Suppressor macrophage treated with lipopolysaccharide for 4 hours (primary cell): ENCODE measurements around the gene CCDC91.

Source experiments
- DNase-seq: peaks from one replicate; pipeline ENCODE4 v3.0.0-alpha.2; 2020

Gene CCDC91

GRCh38 chr12:28550757-28551704 is 360.8 kb downstream of the CCDC91 start:
- DNase-seq = no peak

DNA sequence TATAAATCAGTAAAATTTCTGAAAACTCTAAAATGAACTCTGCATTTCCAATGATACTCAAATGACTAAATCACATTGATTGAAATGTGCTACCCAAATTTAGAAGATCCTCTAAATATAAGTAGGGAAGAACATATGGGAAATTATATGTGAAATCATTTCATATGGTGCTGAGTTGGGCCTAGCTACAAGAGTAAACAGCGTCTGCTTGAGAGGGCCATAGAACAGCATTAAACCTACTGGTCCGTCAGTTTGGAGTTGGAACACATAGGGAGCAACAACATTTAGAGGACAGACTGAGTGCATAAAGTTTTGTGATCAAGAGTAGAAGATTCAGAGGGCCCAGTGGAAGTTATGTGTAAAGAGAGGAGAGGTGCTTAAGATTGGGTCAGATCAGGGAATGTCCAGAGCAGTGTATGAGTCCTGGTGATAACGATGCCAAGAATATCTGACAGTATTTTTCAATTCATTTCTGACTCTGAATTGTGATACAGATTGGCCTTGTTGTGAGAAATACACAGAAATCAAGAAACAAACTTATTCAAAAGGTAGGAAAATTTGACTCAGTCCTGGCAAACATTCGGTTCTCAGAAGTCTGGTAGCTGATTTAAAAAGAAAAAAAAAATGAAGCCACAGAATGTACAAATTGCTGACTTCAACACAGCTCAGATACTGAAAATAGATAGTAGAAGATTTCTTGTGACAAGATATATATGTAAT is 362.2 kb downstream of the CCDC91 start:
- no peak for DNase-seq

DNA sequence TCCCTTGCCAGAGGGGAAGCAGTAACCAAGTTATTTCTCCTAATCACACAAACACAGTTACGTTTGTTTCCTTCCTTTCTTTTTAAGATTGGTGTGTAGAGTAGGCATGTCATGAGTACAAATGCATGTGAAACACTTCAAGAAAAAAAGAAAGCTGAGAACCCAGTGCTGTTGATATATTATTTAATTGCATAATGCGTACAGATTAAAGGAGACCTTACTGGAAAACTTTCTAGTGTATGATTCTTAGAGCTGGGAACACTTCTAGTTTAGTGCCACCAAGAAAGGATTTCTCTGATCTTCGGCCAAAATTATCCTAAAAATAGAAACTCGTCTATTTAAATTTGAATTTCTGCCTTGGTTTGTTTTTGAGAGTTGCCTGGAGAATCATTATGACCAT is 365.5 kb downstream of the CCDC91 start:
- no peak for DNase-seq

GRCh38 chr12:28558250-28558649 is 368.0 kb downstream of the CCDC91 start:
- DNase-seq = no peak

- no peak for DNase-seq
Observed at GRCh38 chr12:28563286-28563685, 373.0 kb downstream of the CCDC91 start.

DNA sequence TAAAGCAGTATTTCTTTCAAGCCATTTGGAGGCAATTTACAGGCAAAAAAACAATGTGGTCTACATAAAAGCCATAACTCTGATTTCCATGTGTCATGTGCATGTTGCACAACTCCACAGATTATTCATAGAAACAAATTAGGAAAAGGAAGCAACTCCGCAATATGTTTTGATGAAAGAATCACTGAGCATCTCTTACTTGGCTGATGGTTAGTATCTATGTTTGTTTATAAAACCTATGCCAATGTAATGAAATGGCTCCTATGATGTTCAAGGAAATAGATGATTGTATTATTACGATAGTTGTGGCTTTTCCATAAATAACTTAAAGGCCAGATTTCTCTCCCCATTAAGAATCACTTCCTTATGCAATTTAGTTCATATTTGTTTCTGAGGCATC is 373.7 kb downstream of the CCDC91 start:
- DNase-seq = peak; percentile 47

DNA sequence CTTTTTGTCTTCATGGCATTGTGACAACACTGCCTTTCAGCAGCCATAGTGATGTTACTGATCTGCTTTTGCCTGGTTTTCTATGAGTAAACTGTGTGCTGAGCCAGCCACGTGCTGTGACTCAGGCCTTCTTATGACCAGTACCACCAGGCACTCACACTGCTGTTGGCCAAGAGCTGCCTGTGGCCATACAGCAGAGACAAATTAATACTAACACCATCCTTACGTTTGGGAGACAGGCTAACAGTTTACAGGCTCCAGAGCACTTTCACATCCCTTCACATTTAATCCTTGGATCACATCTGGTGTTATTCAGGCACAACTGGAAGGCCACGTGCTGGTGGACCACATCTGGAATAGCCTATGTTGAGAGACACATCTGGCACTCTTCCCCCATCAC is 377.9 kb downstream of the CCDC91 start:
- no peak for DNase-seq

GRCh38 chr12:28568704-28569103 is 378.4 kb downstream of the CCDC91 start:
- DNase-seq = no peak

- no peak for DNase-seq
Observed at GRCh38 chr12:28569698-28570411, 379.6 kb downstream of the CCDC91 start.

DNA sequence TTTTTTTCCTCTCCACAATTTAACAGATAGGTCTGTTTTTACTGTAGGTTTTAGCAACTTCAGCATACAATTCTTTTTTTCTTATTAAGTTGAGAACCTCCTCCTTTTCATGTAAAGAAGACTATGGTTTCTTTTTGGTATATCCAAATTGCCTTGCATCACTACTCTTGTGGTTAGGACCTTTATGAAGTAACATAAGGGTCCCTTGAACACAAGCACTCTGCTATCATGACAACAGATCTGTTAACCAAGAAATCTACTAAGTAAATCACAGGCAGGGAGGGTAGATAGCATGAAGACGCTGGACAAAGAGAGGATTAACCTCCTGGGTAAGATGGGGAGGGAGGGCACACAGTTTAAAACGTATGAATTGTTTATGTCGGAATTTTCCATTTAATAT is 380.6 kb downstream of the CCDC91 start:
- DNase-seq = no peak

DNA sequence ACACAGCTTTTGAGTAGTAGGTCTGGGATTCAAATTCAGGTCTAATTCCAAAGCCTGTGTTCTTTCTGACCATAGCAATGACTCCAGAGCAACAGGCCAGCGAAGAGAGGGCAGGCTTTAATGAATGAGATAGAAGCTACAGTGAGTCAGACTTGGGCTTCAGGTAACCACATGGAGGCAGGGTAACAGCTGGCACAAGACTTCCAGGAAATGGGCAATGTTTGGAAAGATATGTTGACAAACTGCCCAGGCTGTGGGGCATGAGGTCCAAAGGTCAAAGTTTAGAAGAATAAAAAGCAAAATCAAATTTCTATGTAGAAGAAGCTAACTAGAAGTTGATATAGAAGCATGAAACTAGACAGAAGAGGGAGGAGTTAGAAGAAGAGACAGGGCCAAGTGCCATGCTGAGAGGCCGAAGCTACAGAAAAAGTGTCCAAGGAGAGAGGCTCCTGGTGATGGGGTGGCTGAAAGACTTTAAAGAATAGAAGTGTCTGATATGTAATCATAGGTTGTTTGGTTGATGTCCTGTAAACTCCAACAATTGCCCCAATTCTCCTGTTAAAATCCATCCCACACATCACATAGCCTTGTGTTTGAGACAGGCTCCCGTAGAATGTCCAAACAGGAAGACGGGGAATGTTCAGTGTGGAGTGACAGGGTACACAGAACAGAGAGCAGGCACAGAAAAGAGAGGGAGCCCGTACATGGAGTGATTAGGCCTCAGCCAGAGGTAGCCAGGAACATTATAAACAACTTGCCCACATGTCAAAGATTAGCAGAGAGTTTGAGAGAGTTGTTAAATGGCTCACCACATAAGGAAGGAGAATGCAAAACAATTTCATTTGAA is 384.7 kb downstream of the CCDC91 start:
- DNase-seq = no peak

- DNase-seq = no peak
Observed at GRCh38 chr12:28575593-28576205, 385.4 kb downstream of the CCDC91 start.

GRCh38 chr12:28578361-28578760 is 388.1 kb downstream of the CCDC91 start:
- no peak for DNase-seq

DNA sequence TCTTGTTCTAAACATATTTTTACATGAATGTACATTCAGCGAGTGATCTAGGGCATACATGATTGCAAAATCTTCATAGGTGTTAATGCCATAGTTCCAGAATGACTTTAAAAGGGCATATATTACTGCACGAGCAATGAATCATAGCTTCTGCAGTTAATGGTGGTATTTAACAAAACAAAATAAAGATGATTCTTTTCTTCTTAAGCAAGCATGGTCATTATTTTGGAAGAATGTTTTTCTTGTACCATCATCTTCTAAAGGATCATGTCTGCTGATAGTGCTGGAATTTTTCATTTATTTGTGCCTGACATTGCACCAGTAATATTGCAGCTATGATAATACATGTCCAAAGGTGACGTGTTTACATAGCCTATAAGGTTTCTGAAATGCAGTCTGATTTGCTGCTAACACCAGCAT is 388.6 kb downstream of the CCDC91 start:
- no peak for DNase-seq

DNA sequence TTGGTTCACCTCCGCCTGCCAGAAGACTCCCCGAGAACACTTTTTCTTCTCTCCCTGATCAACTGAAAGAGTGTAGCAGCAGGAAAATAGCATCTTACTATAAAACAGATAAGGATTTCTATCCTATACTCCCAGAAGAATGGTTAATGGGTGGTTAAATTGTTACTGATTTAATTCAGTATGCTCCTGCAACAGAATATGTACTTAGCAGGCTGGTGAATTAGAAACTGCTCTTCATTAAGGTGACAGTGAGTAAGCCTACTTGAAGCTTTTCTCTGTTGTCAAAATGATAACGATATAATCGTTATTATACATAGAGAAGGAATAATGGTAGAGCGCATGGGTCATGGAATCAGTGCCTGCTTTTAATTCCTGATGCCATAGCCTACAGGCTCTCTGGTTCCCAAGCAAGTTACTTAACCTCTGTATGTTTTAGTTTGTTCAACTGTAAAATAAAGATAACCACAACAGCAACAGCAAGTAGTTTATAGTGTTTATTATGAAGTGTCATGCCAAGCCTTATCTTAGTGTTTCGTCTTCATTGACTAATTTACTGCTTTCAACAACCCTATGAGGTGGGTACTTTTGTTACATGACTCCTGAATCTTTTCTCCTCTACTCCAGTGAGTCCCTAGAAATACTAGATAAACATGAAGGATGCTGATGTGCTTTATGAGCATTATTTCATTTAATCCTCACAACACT is 392.6 kb downstream of the CCDC91 start:
- DNase-seq = no peak

GRCh38 chr12:28583701-28584261 is 393.5 kb downstream of the CCDC91 start:
- peak; percentile 65 for DNase-seq

DNA sequence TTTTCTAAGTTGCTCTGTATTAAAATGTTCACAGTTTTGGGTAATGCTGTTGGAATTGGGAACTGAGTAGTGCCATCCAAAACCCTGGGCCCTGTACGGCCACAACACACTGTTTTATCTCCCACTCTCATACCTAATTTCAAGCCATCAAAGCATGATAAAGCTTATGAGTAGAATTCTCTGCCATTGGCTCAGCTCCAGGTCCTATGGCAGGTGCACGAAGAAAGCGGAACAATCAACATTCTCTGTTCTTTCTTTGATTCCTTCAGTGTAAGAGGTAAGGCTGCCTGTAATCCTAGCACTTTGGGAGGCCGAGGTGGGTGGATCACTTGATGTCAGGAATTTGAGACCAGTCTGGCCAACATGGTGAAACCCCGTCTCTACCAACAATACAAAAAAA is 394.9 kb downstream of the CCDC91 start:
- no peak for DNase-seq

GRCh38 chr12:28586481-28586880 is 396.2 kb downstream of the CCDC91 start:
- DNase-seq = peak; percentile 28

DNA sequence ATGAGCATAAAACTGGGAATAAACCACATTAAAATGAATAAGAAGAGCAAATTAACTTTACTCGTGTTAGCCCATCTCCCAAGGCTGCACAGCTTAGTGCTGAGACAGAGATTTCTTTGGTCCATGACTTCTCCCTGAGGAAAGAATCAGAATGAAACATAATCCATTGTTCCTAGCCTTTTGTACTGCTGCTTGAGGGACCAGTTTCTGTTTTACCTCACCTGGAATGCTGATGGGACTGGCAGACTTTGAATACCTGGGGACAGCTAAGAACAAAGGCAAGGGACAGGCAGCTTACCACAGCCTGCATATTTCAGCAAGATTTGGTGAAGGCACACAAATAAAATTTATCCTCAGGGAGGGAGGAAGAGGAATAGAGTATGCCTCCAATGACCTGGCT is 401.6 kb downstream of the CCDC91 start:
- DNase-seq = no peak
